ENCODE measurements around the gene GNAI2.
"Not testable (repeated sequence)": the region's sequence is repeated elsewhere in the genome, so short reads cannot be mapped to it uniquely, and the experiment has no call there.

Gene GNAI2

GRCh38 chr3:50284121-50284520 is 48.1 kb downstream of the GNAI2 start:
- not testable (repeated sequence) for DNase-seq

GRCh38 chr3:50286322-50287227 is 50.6 kb downstream of the GNAI2 start:
- DNase-seq = no peak

- DNase-seq = no peak
These were observed 51.3 kb downstream of the GNAI2 start for GRCh38 chr3:50287262-50287661.

- no peak for DNase-seq
These were observed 52.5 kb downstream of the GNAI2 start for GRCh38 chr3:50288387-50289007.

GRCh38 chr3:50289130-50289529 is 53.1 kb downstream of the GNAI2 start:
- DNase-seq = no peak

GRCh38 chr3:50290161-50290641 is 54.2 kb downstream of the GNAI2 start:
- DNase-seq = no peak

GRCh38 chr3:50292159-50293078 is 56.4 kb downstream of the GNAI2 start, which contains the start of gene IFRD2:
Gene IFRD2, minus strand, starts transcription at chr3:50292429. Its CDS starts 155 bp downstream, at chr3:50292274.
- peak; percentile 96 for DNase-seq

GRCh38 chr3:50293079-50293801 is 57.2 kb downstream of the GNAI2 start:
- DNase-seq = no peak

GRCh38 chr3:50294089-50294488 is 58.1 kb downstream of the GNAI2 start:
- DNase-seq = no peak

- DNase-seq = no peak
These were observed 58.7 kb downstream of the GNAI2 start for GRCh38 chr3:50294492-50295403.

GRCh38 chr3:50295553-50296431 is 59.8 kb downstream of the GNAI2 start:
- DNase-seq = no peak

- DNase-seq = no peak
These were observed 60.8 kb downstream of the GNAI2 start for GRCh38 chr3:50296721-50297383.

- no peak for DNase-seq
These were observed 61.4 kb downstream of the GNAI2 start for GRCh38 chr3:50297384-50297775.

GRCh38 chr3:50297896-50298725 is 62.1 kb downstream of the GNAI2 start:
- no peak for DNase-seq

- DNase-seq = peak; percentile 99
These were observed 63.0 kb downstream of the GNAI2 start, which contains the start of the genes HYAL3 and NAA80 for GRCh38 chr3:50298836-50299637. Gene HYAL3, minus strand, starts transcription at chr3:50299405. Its CDS starts 3,803 bp downstream, at chr3:50295602. Gene NAA80, minus strand, starts transcription at chr3:50299405. Its CDS starts 1,942 bp downstream, at chr3:50297463.

GRCh38 chr3:50299638-50299928 is 63.6 kb downstream of the GNAI2 start:
- no peak for DNase-seq

- no peak for DNase-seq
These were observed 64.1 kb downstream of the GNAI2 start for GRCh38 chr3:50299929-50300680.

Measured in activated naive CD4-positive, alpha-beta T cell treated with anti-CD3 and anti-CD28 coated beads, Interleukin-2, amount 50 U/mL, for 16 hours (primary cell).